DMS153 treated with DMSO at 0.1 percent for 48 hours (cell line): ENCODE data around the gene UBQLN4.
"Not testable (repeated sequence)": the region's sequence is repeated elsewhere in the genome, so short reads cannot be mapped to it uniquely, and the experiment has no call there.

ENCODE experiments used
- DNase-seq: peaks from one replicate; lab custom pipeline; 2025; ENCODE audit not compliant: unreplicated experiment; lab: John Stamatoyannopoulos, UW

The UBQLN4 gene

DNA sequence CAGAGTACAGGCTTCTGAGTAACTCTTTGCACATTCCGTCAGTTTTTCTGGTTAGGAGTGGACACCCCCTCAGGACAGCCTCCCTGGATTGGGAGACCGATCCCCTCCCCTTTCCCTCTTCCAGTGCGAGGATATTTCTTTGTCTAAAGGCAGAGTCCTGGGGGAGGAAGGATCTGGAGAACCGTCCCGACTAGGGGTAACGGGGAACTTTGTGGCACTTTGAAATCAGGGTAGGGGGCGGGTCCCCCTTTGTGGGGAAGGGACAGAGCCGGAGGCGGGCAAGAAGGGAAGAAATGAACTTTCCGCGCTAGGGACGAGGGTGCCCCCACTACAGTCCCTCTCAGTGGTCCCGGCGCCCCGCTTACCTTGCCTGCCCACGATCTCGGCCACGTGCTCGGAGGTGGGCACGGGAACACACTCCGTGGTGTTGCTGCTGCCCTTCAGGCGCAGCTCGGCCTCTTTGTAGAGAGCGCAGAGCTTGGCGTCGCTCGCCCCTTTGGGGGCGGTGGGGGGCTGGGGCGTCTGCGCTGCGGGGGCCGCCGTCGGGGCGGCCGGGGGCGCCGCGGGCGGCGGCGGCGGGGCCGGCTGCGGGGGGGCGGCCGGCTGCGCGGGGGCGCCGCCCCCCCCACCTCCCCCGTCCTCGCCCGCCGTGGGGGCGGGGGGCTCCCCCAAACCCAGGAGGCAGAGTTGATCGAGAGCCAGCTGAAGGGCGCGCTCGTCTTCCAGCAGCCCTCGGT is 27.8 kb upstream of the UBQLN4 start:
- DNase-seq = no peak

GRCh38 chr1:156080863-156081179 is 27.2 kb upstream of the UBQLN4 start:
- no peak for DNase-seq

DNA sequence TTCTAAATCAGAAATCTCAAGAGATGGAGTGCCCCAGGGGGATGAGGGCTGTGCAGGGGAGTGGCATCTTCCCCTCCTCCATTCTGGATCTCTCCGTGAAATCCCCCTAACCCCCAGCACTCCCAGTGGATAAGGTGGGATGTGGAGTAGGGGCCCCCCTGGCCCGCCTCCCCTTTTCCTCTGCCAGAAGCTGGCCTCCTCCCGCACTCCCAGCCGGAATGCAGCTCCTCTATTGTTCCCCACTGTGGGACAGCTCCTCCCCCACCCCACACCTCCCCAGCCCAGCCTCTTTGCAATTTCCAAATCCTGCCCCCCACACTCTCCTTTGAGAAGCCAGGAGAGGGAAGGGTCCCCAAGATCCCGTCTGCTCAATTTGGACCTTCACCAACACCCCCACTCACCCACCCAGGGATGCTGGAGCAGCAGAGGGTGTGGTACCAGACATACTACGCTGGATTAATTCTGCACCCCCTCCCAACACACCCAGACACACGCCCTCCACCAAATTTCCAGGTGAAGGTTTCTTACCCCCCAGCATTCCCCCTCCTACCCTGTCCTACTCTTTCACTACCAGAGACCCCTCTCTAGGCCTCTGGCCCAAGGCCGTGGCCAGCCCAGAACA is 26.8 kb upstream of the UBQLN4 start:
- no peak for DNase-seq

DNA sequence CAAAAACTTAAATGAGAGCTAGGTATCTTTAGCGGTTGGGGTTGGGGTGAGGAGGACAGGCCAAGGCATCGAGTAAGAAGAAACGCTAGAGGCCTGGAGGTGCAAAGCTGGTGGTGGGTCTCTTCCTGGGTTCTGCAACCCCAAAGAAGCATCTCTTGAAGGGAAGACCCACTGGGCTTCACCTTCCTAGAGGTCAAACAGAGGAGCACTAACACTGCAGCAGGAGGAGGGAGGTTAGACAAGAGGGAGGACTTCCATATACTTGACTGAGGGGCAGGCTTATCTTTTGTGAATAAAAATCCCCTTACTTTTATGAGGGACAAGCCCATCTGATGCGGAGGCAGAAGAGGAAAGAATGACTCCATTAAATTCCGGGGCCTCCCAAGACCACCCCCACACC is 26.2 kb upstream of the UBQLN4 start:
- no peak for DNase-seq

GRCh38 chr1:156078728-156079127 is 25.1 kb upstream of the UBQLN4 start:
- DNase-seq = no peak

GRCh38 chr1:156077430-156077760 is 23.8 kb upstream of the UBQLN4 start:
- no peak for DNase-seq

- no peak for DNase-seq
Observed at GRCh38 chr1:156076609-156077429, 23.2 kb upstream of the UBQLN4 start.

GRCh38 chr1:156075775-156076204 is 22.2 kb upstream of the UBQLN4 start:
- no peak for DNase-seq

- no peak for DNase-seq
Observed at GRCh38 chr1:156075162-156075561, 21.6 kb upstream of the UBQLN4 start.

- no peak for DNase-seq
Observed at GRCh38 chr1:156074661-156075060, 21.1 kb upstream of the UBQLN4 start.

DNA sequence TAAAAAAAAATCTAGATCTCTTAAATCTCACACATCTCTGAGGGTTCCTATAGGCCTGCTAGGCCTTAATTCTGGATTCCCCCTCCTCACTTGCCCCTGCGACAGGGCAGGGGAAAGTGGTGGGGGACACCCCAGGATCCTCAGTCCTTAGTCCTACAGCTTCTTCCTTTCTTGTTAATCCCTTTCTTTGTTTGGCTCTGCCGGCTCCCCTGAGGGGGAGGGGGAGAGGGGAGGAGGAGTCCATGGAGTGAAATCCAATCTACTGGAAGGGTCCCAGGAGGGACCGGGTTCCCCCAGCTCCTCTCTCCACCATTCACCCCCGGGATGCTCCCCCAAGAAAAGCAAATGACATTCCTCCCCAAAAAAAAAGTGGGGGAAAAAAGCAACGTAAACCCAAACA is 20.1 kb upstream of the UBQLN4 start:
- DNase-seq = no peak

- DNase-seq = no peak
Observed at GRCh38 chr1:156073110-156073687, 19.6 kb upstream of the UBQLN4 start.

DNA sequence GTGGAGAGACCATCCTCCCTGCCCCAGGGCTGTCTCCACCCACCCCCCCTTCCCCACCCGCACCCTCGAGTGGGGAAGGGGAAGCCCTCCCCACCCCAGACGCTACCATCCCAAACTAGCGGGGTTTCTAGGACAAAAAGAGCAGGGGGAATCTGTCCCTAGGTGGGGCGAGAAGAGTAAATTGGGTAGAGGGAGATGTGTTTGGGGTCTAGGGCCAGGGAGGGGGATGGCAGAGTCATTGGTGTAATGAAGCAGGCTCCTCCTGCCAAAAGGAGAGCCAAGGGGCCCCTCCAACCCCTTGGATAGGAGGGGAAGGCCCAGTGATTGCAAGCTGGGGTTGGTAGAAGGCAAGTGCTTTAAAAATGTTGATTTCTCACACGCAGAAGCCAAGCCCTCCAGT is 18.7 kb upstream of the UBQLN4 start:
- DNase-seq = no peak

DNA sequence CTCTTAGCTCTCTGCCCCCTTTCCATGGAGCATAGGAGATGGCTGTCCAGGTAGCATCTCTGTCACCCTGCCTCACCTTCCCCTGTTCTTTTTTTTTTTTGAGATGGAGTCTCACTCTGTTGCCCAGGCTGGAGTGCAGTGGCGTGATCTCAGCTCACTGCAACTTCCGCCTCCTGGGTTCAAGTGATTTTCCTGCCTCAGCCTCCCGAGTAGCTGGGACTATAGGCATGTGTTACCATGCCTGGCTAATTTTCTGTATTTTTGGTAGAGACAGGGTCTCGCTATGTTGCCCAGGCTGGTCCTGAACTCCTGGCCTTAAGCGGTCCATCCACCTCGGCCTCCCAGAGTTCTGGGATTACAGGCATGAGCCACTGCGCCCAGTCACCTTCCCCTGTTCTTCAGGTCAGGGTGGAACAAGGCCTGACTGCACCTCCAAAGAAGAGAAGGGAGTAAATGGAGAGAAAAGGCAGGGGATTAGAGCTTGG is 17.8 kb upstream of the UBQLN4 start:
- not testable (repeated sequence) for DNase-seq

DNA sequence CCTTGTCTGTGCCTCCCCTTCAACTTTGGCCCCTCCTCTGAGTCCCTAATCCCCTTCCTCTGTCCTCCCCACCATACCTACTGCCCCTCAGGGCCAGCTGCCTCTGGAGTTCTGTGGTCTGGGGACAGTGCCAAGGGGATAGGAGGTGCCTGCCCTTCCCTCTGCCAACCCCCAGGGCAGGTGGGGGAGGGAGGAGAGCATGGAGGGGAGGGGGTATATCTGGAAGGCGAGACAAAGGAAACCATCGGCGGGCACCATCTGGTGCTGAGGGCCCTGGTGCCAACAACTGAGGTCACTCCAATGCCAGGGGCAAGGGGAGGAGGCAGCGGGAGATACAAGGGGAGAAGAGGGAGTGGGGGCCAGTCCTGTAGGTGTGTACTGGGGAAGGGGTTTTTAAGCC is 16.9 kb upstream of the UBQLN4 start:
- no peak for DNase-seq

GRCh38 chr1:156069490-156070455 is 16.2 kb upstream of the UBQLN4 start:
- no peak for DNase-seq

DNA sequence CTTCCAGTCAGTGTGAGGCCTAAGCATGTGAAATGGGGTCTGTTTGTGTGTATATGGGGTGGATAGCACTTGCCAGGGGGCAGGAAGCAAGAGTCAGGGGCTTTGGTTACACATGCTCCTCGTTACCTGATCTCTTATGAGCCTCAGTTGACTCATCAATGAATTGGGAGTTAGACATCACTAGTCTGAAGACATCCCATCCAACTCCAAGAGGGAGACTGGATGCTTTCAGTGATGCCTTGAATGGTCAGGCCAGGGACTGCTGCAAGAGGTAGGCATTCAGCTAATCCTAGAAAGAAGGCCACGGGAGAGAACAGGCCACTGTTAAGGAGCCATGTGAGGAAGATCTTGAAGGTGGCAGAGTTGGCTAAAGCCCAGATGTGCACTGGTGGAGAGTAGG is 13.7 kb upstream of the UBQLN4 start:
- DNase-seq = no peak

DNA sequence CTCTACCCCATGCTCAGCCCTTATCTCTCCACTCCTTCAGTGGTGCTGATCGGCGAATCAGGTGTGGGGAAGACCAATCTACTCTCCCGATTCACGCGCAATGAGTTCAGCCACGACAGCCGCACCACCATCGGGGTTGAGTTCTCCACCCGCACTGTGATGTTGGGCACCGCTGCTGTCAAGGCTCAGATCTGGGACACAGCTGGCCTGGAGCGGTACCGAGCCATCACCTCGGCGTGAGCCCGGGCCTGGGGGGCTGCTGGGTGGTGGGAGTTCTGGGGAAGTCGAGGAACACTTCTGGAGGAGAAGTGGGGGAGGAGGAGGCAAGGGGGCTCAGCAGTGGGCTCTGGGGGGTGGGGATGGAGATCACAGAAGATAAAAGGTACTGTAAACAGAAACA is 12.3 kb upstream of the UBQLN4 start:
- DNase-seq = no peak

GRCh38 chr1:156065212-156065611 is 11.6 kb upstream of the UBQLN4 start:
- no peak for DNase-seq

GRCh38 chr1:156064615-156065014 is 11.0 kb upstream of the UBQLN4 start:
- DNase-seq = no peak

GRCh38 chr1:156063997-156064285 is 10.3 kb upstream of the UBQLN4 start:
- no peak for DNase-seq
